Keratinocyte (primary cell): ENCODE measurements around the gene CORO1C. TPM values are rescaled to one million over a fixed set of nuclear protein-coding genes. Genes with fewer than 3 reads are reported as not detected.

Experiments
- DNase-seq: peaks from one replicate; pipeline ENCODE4 v3.0.0-alpha.2; 2011; ENCODE audit warnings: low read depth, missing footprints, low spot score
- FAIRE-seq: peaks from 2 replicates; lab custom pipeline; 2011; peaks lifted over from hg19 to GRCh38; lab: Jason Lieb, UNC
- H2AFZ ChIP-seq: 2 replicates; pipeline ENCODE4 v1.6.0; 2012; ENCODE audit warnings: low read length, control low read depth, inconsistent platforms; ENCODE audit not compliant: control insufficient read depth
- H3K27ac ChIP-seq: 2 replicates; pipeline ENCODE4 v1.5.1; 2011; ENCODE audit warnings: low read length; ENCODE audit not compliant: control insufficient read depth, insufficient read depth
- H3K27me3 ChIP-seq: 3 replicates; pipeline ENCODE4 v1.6.0; 2011; ENCODE audit warnings: low read length; ENCODE audit not compliant: control insufficient read depth, insufficient read depth; ENCODE audit errors: extremely low read depth
- H3K36me3 ChIP-seq, 2 experiments: 2 replicates in 1 of 2; 3 replicates in 1 of 2; pipeline ENCODE4 v1.5.1; 2011; ENCODE audit warnings: low read length in 2 of 2, mild to moderate bottlenecking in 1 of 2; ENCODE audit not compliant: control insufficient read depth in 2 of 2, insufficient read depth in 2 of 2; ENCODE audit errors: extremely low read depth in 1 of 2
- H3K4me1 ChIP-seq: 3 replicates; pipeline ENCODE4 v1.5.1; 2011; ENCODE audit warnings: low read length; ENCODE audit not compliant: control insufficient read depth, insufficient read depth; ENCODE audit errors: extremely low read depth
- H3K4me2 ChIP-seq: 3 replicates; pipeline ENCODE4 v1.6.0; 2011; ENCODE audit warnings: low read depth, low read length; ENCODE audit not compliant: control insufficient read depth, insufficient read depth; ENCODE audit errors: extremely low read depth
- H3K4me3 ChIP-seq, 3 experiments: fragments of 200-600 bp in 1 of 3; sonication (generic) in 1 of 3; 2 replicates in 2 of 3; 3 replicates in 1 of 3; pipeline ENCODE4 v1.5.1; 2011 to 2016; ENCODE audit warnings: low read length in 3 of 3, mild to moderate bottlenecking in 3 of 3, control low read depth in 2 of 3, inconsistent platforms in 1 of 3, low read depth in 1 of 3, mixed read lengths in 1 of 3, mixed run types in 1 of 3, moderate library complexity in 1 of 3; ENCODE audit not compliant: control insufficient read depth in 2 of 3, insufficient read depth in 2 of 3; ENCODE audit errors: extremely low read depth in 1 of 3
- H3K79me2 ChIP-seq: 2 replicates; pipeline ENCODE4 v1.6.0; 2012; ENCODE audit warnings: low read length; ENCODE audit not compliant: control insufficient read depth, insufficient read depth
- H3K9ac ChIP-seq: 3 replicates; pipeline ENCODE4 v1.6.0; 2011; ENCODE audit warnings: low read length; ENCODE audit not compliant: control insufficient read depth, insufficient read depth; ENCODE audit errors: extremely low read depth
- H3K9me1 ChIP-seq: 3 replicates; pipeline ENCODE4 v1.6.0; 2011; ENCODE audit warnings: low read length; ENCODE audit not compliant: control insufficient read depth, insufficient read depth; ENCODE audit errors: extremely low read depth
- H3K9me3 ChIP-seq: 2 replicates; pipeline ENCODE4 v1.5.1; 2012; ENCODE audit warnings: low read depth, low read length; ENCODE audit not compliant: control insufficient read depth
- H4K20me1 ChIP-seq: 3 replicates; pipeline ENCODE4 v1.6.0; 2011; ENCODE audit warnings: low read length; ENCODE audit not compliant: control insufficient read depth, insufficient read depth; ENCODE audit errors: extremely low read depth
- EZH2 ChIP-seq: IDR thresholded peaks from one replicate; pipeline ENCODE4 v1.6.1; 2012; ENCODE audit warnings: inconsistent platforms, mild to moderate bottlenecking, low read length, moderate library complexity
- dilution Hi-C: fragments of 300-500 bp; cut with MboI; formaldehyde crosslinking; loops from one replicate; pipeline ENCODE4 v1.7.0; 2020; ENCODE audit warnings: low sequenced_read_pairs; ENCODE audit not compliant: extremely low pct_ligation_motif_present
- polyA plus RNA-seq, 5 experiments: library from polyadenylated mRNA; depleted of rRNA in 3 of 5; stranded (reverse) in 3 of 5; stranded (forward) in 1 of 5; unstranded in 1 of 5; fragments of >200 nt; gene quantifications; 1 replicate in 1 of 5; 2 replicates in 3 of 5; 3 replicates in 1 of 5; pipeline versions ENCODE4 v1.2.1 to v1.2.3, GENCODE V29; 2011 to 2012; ENCODE audit warnings: missing spikeins in 2 of 5, low read depth in 1 of 5, low replicate concordance in 1 of 5
- TF ChIP-seq, protein P1 (sequence below), 3 experiments: IDR thresholded peaks in 1 of 3; conservative IDR thresholded peaks in 1 of 3; optimal IDR thresholded peaks in 1 of 3; 2 replicates in 2 of 3; 3 replicates in 1 of 3; pipeline versions ENCODE3 to v1.5.1; 2011; ENCODE audit warnings: low read length in 3 of 3, mild to moderate bottlenecking in 3 of 3, moderate library complexity in 2 of 3, control low read depth in 1 of 3, inconsistent platforms in 1 of 3; ENCODE audit not compliant: insufficient read depth in 2 of 3; ENCODE audit errors: extremely low read depth in 1 of 3

Gene CORO1C
- polyA plus RNA-seq, 1 donor (not counting 4 experiments of a cell fraction or from before 2014, with no cell fraction given), result 283 TPM

DNA sequence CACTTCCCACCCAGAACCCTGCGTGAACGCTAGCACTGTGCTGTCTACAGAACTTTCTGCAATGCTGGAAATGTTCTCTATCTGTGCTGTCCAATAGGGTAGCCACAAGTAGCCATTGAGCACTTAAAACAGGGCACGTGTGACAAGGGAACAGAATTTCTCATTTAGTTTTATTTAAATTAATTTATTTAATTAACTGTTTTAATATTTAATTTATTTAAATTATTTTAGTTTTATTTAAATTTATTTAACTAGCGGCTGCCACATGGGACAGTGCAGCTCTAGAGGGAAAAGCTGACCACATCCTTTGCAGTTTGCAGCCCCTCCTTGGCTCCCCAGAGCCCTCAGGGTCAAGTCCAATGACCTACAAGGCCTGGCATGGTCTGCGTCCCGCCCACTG lies 35.0 kb upstream of the CORO1C start:
- dilution Hi-C loops, result no loop called here
- no peaks in the 10 kb centered on the region for H3K9me3 ChIP-seq
- DNase-seq (no peak), FAIRE-seq (no peak)
- no peak for TF ChIP-seq EZH2
- TF ChIP-seq, protein P1, sequence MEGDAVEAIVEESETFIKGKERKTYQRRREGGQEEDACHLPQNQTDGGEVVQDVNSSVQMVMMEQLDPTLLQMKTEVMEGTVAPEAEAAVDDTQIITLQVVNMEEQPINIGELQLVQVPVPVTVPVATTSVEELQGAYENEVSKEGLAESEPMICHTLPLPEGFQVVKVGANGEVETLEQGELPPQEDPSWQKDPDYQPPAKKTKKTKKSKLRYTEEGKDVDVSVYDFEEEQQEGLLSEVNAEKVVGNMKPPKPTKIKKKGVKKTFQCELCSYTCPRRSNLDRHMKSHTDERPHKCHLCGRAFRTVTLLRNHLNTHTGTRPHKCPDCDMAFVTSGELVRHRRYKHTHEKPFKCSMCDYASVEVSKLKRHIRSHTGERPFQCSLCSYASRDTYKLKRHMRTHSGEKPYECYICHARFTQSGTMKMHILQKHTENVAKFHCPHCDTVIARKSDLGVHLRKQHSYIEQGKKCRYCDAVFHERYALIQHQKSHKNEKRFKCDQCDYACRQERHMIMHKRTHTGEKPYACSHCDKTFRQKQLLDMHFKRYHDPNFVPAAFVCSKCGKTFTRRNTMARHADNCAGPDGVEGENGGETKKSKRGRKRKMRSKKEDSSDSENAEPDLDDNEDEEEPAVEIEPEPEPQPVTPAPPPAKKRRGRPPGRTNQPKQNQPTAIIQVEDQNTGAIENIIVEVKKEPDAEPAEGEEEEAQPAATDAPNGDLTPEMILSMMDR (optimal IDR thresholded peaks at IDR 0.05 in 1 of 3, IDR thresholded peaks at IDR 0.05 in 1 of 3, conservative IDR thresholded peaks at IDR 0.05 in 1 of 3; ENCODE audit: extremely low read depth in 1 of 3, insufficient read depth in 2 of 3, low read length in 3 of 3), result no peak
- H3K27me3 ChIP-seq, result no peaks in the 10 kb centered on the region
- H3K4me3 ChIP-seq, result no peak overlapping the region
- no peak overlapping the region for H2AFZ ChIP-seq
- H3K4me2 ChIP-seq, result no peak overlapping the region
- H3K9me1 ChIP-seq, result no peaks in the 10 kb centered on the region
- H3K9ac ChIP-seq, result no peak overlapping the region
- H3K27ac ChIP-seq, result no peak overlapping the region
- no peaks in the 10 kb centered on the region for H3K36me3 ChIP-seq
- no peaks in the 10 kb centered on the region for H4K20me1 ChIP-seq
- no peaks in the 10 kb centered on the region for H3K79me2 ChIP-seq
- H3K4me1 ChIP-seq, result no peaks in the 10 kb centered on the region

DNA sequence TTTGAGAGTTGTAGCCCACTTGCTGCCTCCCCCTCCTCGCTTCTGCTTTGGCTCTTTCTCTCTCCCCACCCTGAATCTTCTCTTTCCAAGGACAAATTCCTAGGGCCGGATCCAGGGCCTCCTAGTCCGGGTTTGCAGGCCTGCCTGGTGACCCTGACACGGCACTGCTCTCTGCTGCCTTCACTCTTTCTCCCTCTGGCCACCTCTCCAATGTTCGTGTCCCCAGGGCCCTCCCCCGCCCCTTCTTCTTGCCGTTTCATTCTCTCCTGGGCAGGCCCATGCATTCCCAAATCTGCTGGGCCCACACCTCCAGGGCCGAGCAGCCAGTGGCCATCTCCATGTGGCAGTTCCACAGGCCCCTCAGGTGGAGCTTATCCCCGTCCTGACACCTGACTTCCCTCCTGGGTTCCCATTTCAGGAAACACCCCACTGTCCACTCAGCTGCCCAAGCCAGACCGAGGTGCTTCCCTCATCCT lies 34.0 kb upstream of the CORO1C start:
- no peak for TF ChIP-seq EZH2
- TF ChIP-seq, protein P1 (optimal IDR thresholded peaks at IDR 0.05 in 1 of 3, IDR thresholded peaks at IDR 0.05 in 1 of 3, conservative IDR thresholded peaks at IDR 0.05 in 1 of 3; ENCODE audit: extremely low read depth in 1 of 3, insufficient read depth in 2 of 3, low read length in 3 of 3), result no peak
- H4K20me1 ChIP-seq, result no peaks in the 10 kb centered on the region
- no peaks in the 10 kb centered on the region for H3K36me3 ChIP-seq
- H3K4me2 ChIP-seq, result no peak overlapping the region
- H3K79me2 ChIP-seq, result no peaks in the 10 kb centered on the region
- dilution Hi-C loops, result no loop called here
- H3K4me3 ChIP-seq, result no peak overlapping the region
- H3K9me1 ChIP-seq, result no peaks in the 10 kb centered on the region
- H3K4me1 ChIP-seq, result no peaks in the 10 kb centered on the region
- no peak overlapping the region for H3K27ac ChIP-seq
- H3K9me3 ChIP-seq, result no peaks in the 10 kb centered on the region
- no peak for FAIRE-seq
- no peak overlapping the region for H3K9ac ChIP-seq
- H2AFZ ChIP-seq, result no peak overlapping the region
- DNase-seq, result no peak
- no peaks in the 10 kb centered on the region for H3K27me3 ChIP-seq
